ENCODE measurements around the gene ERICH3. TPM values are rescaled to one million over a fixed set of nuclear protein-coding genes. Genes with fewer than 3 reads are reported as not detected.

Gene ERICH3
- total RNA-seq, 1 donor from 2014 or later: not detected

- Histone ChIP-seq H3K4me3 (no peak overlapping the region), H3K4me1 (peaks cover 11% of the 10 kb centered on the region), H2AFZ (replicated peaks) (peak overlapping the region; percentile 94), H3K36me3 (no peaks in the 10 kb centered on the region), H3K27ac (no peak overlapping the region), H4K20me1 (ENCODE audit: low read depth) (no peaks in the 10 kb centered on the region), H3K4me2 (no peak overlapping the region), H3F3A (ENCODE audit: low read depth) (no peaks in the 10 kb centered on the region), H3K79me2 (ENCODE audit: low read depth) (no peaks in the 10 kb centered on the region), H3K9ac (no peak overlapping the region), H3K9me3 (ENCODE audit: low read depth) (no peaks in the 10 kb centered on the region), H3K27me3 (no peaks in the 10 kb centered on the region)
- no peaks in the 10 kb centered on the region for H3K27me3 Mint-ChIP-seq (ENCODE audit: insufficient read depth, low read depth)
- peaks cover 5% of the 10 kb centered on the region for H3K4me1 Mint-ChIP-seq
- no peak for TF ChIP-seq EZH2 (IDR thresholded peaks at IDR 0.05)
- no peak for TF ChIP-seq EZH2phosphoT487 (IDR thresholded peaks at IDR 0.05)
- TF ChIP-seq, protein P1, sequence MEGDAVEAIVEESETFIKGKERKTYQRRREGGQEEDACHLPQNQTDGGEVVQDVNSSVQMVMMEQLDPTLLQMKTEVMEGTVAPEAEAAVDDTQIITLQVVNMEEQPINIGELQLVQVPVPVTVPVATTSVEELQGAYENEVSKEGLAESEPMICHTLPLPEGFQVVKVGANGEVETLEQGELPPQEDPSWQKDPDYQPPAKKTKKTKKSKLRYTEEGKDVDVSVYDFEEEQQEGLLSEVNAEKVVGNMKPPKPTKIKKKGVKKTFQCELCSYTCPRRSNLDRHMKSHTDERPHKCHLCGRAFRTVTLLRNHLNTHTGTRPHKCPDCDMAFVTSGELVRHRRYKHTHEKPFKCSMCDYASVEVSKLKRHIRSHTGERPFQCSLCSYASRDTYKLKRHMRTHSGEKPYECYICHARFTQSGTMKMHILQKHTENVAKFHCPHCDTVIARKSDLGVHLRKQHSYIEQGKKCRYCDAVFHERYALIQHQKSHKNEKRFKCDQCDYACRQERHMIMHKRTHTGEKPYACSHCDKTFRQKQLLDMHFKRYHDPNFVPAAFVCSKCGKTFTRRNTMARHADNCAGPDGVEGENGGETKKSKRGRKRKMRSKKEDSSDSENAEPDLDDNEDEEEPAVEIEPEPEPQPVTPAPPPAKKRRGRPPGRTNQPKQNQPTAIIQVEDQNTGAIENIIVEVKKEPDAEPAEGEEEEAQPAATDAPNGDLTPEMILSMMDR (IDR thresholded peaks at IDR 0.05): no peak
- H3K4me3 Mint-ChIP-seq: no peak overlapping the region
- H3K9me3 Mint-ChIP-seq: no peaks in the 10 kb centered on the region
- H3K36me3 Mint-ChIP-seq: no peaks in the 10 kb centered on the region
- DNase-seq (ENCODE audit: low spot score): no peak
- H3K27ac Mint-ChIP-seq: no peak overlapping the region
Measured at GRCh38 chr1:74571891-74572290, 101.7 kb downstream of the ERICH3 start.

DNA sequence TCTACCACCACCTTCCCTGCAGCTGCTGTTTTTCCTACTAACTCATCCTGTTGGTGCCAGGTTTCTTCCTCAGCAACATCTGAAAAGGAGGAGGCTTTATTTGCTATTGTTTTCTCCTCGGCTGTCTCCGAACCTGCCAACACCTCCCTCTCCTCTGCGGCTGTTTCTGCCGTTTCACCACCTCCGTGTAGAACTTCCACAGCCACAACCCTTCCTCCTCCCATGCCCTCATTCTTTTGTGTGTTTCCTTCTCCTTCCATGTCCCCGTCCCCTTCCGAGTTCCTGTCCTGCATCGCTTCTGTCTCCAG lies 102.1 kb downstream of the ERICH3 start:
- no peaks in the 10 kb centered on the region for H4K20me1 ChIP-seq (ENCODE audit: low read depth)
- Mint-ChIP-seq H3K9me3 (no peaks in the 10 kb centered on the region), H3K4me1 (peaks cover 7% of the 10 kb centered on the region), H3K27ac (no peak overlapping the region), H3K36me3 (no peaks in the 10 kb centered on the region), H3K4me3 (no peak overlapping the region), H3K27me3 (ENCODE audit: insufficient read depth, low read depth) (no peaks in the 10 kb centered on the region)
- H3K36me3 ChIP-seq: no peaks in the 10 kb centered on the region
- no peaks in the 10 kb centered on the region for H3K79me2 ChIP-seq (ENCODE audit: low read depth)
- no peaks in the 10 kb centered on the region for H3K9me3 ChIP-seq (ENCODE audit: low read depth)
- H3K4me3 ChIP-seq: no peak overlapping the region
- no peak for DNase-seq (ENCODE audit: low spot score)
- peaks cover 11% of the 10 kb centered on the region for H3K4me1 ChIP-seq
- H3K27ac ChIP-seq: no peak overlapping the region
- peak overlapping the region; percentile 94 for H2AFZ ChIP-seq (replicated peaks)
- H3K4me2 ChIP-seq: no peak overlapping the region
- no peaks in the 10 kb centered on the region for H3F3A ChIP-seq (ENCODE audit: low read depth)
- TF ChIP-seq, protein P1 (IDR thresholded peaks at IDR 0.05): no peak
- TF ChIP-seq EZH2phosphoT487 (IDR thresholded peaks at IDR 0.05) (no peak), EZH2 (IDR thresholded peaks at IDR 0.05) (no peak)
- no peak overlapping the region for H3K9ac ChIP-seq
- H3K27me3 ChIP-seq: no peaks in the 10 kb centered on the region

GRCh38 chr1:74570797-74571492 lies 102.6 kb downstream of the ERICH3 start:
- Histone ChIP-seq H3K4me1 (peaks cover 11% of the 10 kb centered on the region), H3K4me2 (no peak overlapping the region), H3K4me3 (no peak overlapping the region), H3K27ac (no peak overlapping the region), H3K27me3 (no peaks in the 10 kb centered on the region), H3K9ac (no peak overlapping the region), H3K36me3 (no peaks in the 10 kb centered on the region), H2AFZ (replicated peaks) (peak overlapping the region; percentile 94), H4K20me1 (ENCODE audit: low read depth) (no peaks in the 10 kb centered on the region), H3K79me2 (ENCODE audit: low read depth) (no peaks in the 10 kb centered on the region), H3F3A (ENCODE audit: low read depth) (no peaks in the 10 kb centered on the region), H3K9me3 (ENCODE audit: low read depth) (no peaks in the 10 kb centered on the region)
- Mint-ChIP-seq H3K4me3 (no peak overlapping the region), H3K27ac (no peak overlapping the region), H3K4me1 (peaks cover 7% of the 10 kb centered on the region), H3K9me3 (no peaks in the 10 kb centered on the region), H3K36me3 (no peaks in the 10 kb centered on the region), H3K27me3 (ENCODE audit: insufficient read depth, low read depth) (no peaks in the 10 kb centered on the region)
- DNase-seq (ENCODE audit: low spot score): peak; percentile 33
- TF ChIP-seq EZH2phosphoT487 (IDR thresholded peaks at IDR 0.05) (no peak), EZH2 (IDR thresholded peaks at IDR 0.05) (no peak)
- TF ChIP-seq, protein P1 (IDR thresholded peaks at IDR 0.05): no peak

All from neural progenitor cell (in vitro differentiated cells).